GM18505 (cell line): ENCODE data around the gene AGTRAP.

Source experiments
- ATAC-seq: cut with Tn5 transposase; IDR thresholded peaks from one replicate; pipeline ENCODE4 v1.9.1; 2021; ENCODE audit not compliant: unreplicated experiment
- POLR2A ChIP-seq: IDR thresholded peaks from 4 replicates; pipeline ENCODE4 v1.6.1; 2011; ENCODE audit warnings: borderline replicate concordance; ENCODE audit not compliant: insufficient read depth, insufficient read length; ENCODE audit errors: extremely low read depth

The AGTRAP gene

DNA sequence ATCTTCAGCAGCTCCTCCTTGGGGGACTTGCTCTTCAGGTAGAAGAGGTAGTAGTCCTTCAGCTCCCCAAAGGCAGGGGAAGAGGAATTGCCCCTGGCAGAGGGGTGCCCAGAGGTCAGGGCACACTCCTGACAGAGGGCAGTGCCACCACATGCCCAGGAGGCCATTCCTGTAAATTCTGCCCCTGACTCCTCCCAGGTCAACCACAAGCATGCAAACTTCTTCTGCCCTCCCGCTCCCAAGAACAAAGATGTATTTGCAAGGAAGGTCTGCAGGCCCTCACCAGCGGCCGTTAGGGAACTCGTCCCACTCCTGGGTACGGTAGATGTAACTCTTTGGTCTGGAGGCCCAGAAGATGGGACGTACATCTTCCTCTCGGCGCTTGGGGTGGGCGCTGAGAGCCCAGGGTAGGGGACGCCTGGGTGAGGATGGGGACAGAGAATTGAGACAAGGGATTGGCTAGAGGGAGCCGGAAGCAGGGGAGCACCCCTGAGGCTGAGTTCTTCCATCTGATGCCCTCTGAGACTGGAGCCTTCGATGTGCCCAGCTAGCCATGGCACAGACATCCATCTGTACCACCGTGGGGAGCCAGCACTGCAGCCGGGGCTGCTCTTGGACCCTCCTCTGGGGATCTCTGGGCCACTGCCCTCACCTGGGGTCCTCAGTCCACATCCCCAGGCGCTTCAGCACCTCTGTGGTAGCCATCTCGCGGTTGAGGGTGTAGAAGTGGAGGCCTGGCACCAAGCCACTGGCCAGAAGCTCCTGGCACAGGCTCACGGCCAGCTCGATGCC, 58.7 kb downstream of the AGTRAP start:
- TF ChIP-seq POLR2A: no peak
- no peak for ATAC-seq

DNA sequence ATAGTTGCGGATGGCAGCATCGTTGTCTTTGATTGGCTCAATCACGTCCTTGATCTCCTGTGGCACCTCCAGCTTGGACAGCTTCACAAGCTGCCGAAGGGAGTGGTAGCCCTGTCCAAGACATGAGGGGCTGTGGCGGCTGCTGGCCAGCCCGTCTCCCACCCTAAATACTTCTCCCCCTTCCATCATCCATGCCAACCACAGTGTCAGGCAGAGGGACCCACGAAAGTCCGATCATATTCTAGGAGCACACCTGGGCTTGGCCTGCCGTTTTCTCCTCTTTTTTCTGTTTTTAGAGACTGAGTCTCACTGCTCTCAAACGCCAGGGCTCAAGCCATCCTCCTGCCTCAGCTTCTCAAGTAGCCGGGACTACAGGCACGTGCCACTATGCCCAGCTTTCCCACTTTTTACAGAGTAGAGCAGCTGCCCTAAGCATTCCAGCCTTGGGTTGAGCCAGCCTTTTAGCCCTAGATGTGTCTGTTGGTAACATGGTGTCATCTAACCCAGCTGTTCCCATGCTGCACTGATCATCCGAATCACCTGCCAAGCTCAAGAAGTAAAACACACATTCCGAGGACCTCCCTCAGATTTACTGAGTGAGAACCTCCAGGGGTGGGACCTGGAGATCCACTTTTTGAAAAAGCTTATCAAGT, 59.4 kb downstream of the AGTRAP start:
- TF ChIP-seq POLR2A: no peak
- ATAC-seq: no peak

DNA sequence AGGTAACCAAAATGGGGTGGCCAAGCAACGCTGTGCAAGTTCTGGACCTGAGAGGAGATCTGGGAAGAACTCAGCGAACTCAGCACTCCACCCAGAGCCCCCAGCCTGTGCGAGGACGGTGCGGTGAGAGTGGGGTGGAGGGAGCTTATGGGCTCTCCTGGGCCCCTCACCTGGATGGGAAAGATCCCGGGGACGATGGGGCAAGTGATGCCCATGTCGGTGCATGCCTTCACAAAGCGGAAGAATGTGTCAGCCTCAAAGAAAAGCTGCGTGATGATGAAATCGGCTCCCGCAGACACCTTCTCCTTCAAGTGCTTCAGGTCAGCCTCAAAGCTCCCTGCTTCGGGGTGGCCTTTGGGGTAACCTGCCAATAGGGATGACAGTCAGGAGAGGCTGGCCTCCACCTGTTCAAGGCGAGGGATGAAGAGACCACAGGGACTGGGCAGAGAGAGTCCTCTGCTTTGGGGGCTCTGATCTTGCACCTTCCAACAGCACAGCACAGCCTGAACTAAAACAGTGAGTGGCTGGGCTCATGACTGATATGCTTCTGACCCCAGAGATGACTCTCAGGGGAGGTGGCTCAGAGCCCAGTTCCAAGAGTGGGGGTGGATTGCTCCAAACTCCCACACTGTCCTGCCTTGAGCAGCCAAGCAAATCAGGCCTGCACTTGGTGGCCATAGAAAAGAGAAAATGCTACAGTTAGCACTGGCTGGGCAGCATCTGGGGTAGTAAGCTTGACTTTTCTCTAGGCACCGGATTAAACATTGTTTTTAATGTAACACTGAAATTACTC, 60.3 kb downstream of the AGTRAP start:
- ATAC-seq: no peak
- no peak for TF ChIP-seq POLR2A

DNA sequence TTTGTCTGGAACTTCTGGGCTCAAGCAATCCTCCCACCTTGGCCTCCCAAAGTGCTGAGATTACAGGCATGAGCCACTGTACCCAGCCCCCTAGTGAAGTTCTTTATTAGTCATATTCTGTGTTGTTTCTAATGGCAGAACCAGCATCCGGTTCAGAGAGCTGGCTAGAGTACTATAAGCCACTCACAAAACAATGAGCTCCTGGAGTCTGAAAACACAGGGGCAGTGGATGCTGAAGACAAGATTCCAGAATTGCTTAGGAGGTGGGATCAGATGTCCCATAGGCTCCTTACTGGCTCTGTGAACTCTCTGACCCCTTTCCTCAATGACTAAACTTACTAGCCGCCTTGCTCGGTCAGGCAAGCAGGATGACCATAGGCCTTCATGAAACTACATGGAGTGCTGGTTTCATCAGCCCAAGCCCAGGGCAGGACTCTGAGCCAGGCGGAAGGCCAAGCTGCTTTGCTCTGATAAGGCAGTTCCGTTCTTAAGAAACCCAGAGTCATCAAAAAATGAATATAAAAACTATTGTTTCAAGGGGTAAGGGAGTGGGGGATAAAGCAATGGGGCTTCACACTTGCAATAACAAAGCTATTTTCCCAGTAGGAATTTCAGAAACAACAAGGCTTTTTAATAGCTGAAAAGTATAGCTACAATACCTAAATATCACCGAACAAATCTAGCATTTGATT, 61.7 kb downstream of the AGTRAP start:
- no peak for TF ChIP-seq POLR2A
- no peak for ATAC-seq

DNA sequence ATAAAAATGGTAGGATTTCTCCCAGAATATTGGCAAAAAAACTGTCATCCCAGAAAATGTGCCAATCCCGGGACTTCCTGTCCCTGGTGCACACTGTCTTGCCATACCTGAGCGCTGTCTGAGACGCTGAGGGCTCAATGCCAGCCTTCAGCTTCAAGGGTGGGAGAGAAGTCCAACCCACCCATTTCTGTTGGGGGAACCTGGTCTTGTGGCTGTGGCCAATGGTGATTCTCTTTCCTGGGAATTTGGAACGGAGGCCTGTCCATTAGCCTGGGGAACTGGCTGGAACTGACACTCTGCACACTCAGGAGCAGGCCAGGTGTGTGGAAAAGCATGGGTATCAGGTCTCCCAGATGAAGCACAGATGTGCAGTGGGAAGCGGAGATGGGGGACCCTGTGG, 63.2 kb downstream of the AGTRAP start:
- no peak for TF ChIP-seq POLR2A
- ATAC-seq: no peak

DNA sequence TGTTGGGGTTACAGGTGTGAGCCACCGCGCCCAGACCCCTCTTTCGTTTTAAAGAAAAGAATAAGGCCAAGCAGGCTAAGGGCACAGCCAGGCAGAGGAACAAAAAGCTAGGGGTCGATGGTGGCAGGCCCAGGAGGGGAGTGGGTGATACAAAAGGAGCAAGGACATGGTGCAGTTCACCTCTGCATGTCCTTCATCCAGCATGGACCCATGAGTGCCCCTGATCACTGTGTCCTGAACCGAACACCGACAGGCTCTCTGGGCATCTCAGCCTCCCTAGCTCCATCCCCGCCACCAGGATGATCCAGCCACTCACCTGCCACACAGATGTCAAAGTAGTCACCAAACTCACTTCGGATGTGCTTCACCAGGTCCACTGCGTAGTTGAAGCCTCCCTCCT, 64.0 kb downstream of the AGTRAP start:
- no peak for ATAC-seq
- TF ChIP-seq POLR2A: no peak

DNA sequence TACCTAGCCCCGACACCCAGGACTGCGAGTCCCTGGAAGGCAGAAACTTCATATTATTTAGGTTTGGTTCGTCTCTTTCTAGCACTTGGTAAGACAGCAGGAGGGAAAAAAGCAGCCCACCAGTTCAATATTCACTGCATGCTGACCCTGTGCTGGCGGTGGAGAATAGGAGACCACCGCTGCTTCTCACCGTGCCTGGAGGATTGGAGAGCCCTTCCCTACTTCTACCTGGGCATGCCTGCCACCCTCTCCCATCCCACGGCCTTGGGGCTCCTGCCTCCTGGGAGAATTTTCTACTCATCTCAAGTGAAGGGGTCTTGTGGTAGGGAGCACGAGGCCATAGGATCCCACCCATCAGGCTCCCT, 64.4 kb downstream of the AGTRAP start:
- no peak for ATAC-seq
- no peak for TF ChIP-seq POLR2A
